Activated CD8-positive, alpha-beta memory T cell treated with anti-CD3 and anti-CD28 coated beads, Interleukin-2, amount 50 U/mL, for 1 hour (primary cell): Measurements from ENCODE around the gene ATP6V1G1.

Experiments used
- DNase-seq: peaks from one replicate; pipeline ENCODE4 v3.0.0-alpha.2; 2020; ENCODE audit errors: extremely low read depth

ATP6V1G1 gene

GRCh38 chr9:114612272-114612923 is 24.8 kb downstream of the ATP6V1G1 start:
- DNase-seq = no peak

DNA sequence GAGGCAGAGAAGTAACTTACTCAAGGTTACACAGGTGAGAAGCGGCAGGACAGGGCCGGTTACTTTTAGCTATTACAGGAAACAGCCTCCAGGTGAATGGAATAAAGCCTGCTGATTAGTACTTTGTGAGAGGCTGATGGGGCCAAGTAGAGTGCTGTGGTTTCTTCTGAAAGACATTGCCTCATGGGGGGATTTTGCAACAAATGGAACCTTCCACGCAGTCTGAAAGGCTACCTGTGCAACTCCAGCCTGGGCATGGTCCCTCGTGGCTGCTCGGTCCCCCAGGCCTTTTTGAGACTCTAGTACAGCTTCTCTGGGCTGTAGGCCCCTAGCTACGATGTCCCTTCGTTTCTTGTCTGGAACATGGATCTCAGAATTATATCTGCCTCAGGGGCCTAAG is 25.5 kb downstream of the ATP6V1G1 start:
- no peak for DNase-seq

DNA sequence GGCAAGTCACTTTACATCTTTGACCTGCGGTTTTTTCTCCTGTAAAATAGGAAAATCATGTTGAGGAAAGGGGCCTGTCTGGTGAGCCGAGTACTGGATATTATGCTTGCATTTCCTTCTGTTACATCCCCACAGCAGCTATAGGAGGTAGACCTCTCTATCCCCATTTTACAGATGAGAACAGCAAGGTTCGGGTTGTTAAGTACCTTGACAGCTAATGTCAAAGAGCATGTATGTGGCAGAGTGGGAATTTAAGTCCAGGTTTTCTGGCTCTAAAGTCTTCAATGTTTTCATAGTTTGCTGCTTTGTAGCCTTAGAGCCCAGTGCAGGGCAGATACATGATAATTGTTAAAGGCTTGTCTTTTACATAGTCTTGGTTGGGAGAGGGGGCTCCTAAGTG is 26.4 kb downstream of the ATP6V1G1 start:
- no peak for DNase-seq

GRCh38 chr9:114614373-114614772 is 26.8 kb downstream of the ATP6V1G1 start:
- DNase-seq = no peak

DNA sequence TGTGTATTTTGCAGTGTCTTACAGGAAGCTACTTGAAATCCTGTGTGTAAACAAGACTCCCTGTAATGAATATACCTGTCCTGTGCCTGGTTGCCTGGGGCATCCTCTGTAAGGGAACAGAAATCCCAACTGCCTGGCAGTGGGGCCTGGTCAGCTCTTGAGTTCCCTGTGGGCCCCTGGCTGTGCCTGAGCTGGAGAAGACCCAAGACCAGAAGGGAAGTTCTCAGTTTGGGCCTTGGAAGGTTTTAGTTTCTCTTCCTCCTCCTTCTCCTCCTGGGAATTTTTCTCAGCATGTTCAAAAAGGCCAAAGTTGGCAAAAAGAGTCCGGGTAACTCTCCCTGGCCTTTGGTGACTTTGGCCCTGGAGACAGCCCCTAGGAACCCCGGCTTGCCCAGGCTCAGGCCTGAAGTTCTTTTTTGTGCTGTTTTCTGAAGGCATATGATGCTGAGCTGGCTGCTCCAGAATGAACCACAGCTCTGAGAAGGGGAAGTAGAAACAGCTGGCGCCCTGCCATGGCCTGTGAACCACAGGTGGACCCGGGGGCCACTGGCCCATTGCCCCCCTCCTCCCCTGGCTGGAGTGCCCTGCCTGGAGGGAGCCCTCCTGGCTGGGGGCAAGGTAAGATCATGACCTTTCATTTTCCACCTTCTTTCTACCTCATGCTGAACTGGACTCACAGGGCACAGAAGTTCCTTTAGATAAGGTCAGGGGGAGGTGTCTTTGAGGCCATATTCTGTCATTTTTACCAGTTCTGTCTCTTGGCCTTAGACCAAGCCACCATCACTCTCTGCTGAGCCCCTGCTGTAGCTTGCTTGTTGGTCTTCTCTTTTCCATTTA is 29.3 kb downstream of the ATP6V1G1 start:
- no peak for DNase-seq

DNA sequence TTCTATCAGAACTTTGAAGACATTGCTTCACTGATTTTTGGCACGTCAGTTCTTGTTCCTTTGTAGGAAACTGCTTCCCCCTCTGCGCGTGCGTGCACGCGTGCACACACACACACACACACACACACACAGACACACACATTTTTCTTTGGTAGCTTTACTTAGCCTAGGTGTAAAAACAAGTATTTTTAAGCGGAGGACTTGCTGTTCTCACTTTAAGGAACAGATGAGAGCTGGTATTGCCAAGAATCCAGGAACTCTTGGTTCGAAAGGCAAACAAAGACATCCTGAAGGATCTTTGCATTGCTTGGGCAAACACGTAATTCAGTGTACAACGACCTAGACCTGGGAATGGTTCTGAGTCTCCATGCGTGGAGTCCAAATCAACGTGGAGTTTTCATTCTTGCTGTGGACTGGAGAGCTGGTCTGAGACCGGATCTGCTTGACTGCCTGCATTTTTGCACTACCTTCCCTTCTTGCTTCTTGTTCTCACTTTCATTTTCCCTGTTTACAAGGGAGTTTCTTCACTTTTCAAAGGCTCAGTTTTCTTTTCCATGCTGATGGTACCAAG is 31.7 kb downstream of the ATP6V1G1 start:
- no peak for DNase-seq

DNA sequence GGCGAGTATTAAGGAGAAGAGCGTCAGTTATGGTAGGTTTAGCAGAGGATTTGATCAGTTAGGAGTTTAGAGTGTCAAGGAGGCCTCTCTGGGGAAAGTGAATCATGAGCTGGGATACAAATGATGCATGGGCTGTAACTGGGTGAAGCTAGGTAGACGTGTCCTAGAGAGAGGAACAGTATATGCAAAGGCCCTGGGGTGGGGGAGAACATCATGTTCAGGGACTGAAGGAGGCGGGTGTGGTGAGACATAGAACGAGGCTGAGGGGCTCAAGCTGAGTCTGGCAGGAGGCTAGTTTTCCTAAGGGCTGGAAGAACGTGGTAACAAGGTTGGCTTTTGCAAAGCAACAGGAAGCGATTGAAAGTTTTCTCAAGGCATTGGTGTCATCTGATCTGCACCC is 34.0 kb downstream of the ATP6V1G1 start:
- DNase-seq = no peak

DNA sequence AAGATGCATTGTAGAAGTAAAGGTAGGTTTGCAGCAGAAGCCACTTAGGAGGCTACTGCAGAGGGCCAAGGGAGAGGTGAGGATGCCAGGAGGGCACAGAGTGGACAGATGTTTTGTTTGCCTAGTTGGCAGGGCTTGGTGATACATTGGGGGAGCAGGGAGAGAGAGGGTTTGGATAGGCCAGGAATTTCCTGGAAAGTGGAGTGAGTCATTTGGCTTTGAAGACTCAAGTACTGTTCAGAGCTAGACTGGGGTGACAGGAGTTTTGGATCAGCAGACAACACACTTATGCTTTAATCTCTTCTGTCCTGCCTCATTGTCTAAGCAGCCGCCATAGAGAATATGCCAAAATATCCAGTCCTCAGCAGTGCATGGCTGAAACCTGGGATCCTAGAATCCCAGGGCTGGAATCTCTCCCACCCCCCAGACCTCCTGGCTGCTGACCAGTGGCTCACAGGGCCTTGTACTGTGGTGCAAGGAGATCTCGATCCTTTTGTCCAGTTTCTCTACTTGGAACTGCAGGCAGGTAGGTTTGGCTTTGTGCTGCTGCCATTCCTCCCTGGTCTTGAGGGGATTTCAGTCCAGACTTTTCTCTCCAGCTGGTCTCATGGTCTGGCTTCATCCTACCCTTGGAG is 34.5 kb downstream of the ATP6V1G1 start:
- no peak for DNase-seq

DNA sequence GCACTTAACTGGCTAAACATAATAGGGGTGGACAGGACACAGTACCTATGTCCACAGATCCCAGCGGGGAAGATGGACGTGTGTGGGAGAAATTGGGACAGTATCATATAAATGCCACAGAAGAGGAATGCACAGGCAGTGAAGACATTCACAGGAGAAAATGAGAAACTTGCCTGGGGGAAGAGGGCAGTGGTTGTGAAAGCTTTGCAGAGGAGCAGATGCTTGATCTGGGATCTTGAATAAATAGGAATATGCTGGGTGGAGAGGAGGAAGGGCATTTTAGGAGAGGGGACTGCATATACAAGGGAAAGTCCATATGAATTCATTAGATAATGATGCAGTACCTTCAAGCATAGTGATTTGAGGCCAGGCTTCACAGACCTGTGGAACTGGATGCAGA is 37.1 kb downstream of the ATP6V1G1 start:
- DNase-seq = no peak

- DNase-seq = no peak
These were observed 38.9 kb downstream of the ATP6V1G1 start for GRCh38 chr9:114626415-114627020.

GRCh38 chr9:114627553-114627952 is 40.0 kb downstream of the ATP6V1G1 start:
- no peak for DNase-seq

DNA sequence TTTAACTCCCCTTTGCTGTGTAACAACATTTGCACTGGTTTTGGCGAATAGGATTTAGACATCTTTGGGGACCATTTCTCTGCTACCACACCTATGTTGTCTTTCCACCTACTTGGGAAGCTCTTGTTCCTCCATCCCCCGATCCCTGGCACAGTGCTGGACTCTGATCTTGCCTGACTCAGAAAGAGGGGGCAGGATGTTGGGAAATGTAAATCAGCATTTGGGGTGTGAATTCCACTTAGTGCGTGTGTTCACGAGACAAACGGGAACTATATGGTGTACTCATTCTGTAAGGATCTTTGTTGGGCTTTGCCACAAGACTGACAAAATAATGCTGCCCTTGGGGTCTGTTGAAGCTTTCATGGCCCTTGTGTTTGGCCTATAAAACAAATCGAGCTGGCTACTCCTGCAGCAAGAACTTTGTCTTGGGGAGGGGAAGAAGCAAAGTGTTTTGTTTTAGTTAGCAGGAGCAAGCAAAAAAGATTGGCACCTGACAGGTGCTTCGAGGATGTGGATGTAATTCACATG is 42.1 kb downstream of the ATP6V1G1 start:
- DNase-seq = no peak

GRCh38 chr9:114631166-114631565 is 43.6 kb downstream of the ATP6V1G1 start:
- DNase-seq = no peak

DNA sequence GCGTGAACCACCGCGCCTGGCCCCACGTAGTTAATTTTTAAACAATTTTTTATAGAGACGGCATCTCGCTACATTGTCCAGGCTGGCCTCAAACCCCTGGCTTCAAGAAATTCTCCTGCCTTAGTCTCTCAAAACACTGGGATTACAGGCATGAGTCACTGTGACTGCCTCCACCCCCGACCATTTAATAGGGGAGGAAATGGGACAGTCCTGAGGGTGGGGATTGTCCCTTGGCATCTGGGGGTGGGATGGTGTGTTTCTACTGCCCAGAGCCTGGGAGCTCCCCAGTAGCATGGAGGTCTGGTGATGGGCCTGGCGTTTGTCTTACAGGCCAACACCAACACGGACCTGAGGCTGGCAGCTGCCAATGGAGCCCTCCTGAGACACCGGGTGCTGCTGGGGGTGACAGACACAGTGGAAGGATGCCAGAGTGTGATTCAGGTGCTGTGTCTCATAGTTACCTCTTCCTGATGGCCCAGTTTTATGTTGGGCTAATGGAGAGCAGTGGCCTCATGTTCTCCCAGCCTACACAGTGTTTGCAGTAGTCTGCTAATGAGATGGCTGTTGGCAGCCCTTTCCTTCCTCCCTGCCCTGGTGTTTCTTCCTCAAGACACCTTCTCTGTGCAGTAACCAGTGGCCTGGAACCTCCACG is 46.0 kb downstream of the ATP6V1G1 start:
- DNase-seq = no peak

DNA sequence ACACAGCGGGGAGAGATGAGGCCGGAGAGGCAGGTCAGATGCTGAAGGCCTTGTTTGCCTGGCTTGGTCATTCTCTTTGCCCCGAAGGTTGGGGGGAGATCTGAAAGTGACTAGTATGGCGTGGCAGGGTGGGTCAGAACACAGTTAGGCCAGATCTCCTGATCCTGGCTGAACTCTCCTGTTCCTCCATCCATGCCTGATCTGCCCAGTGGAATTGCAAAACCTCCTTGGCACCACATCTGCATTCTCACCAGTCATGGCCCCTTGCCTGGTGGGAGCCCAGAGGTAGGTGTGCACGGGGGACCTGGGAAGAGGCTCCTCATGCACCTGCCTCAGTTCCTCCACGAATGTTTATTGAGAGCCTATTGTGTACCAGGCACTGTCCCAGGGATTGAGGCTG is 46.8 kb downstream of the ATP6V1G1 start:
- no peak for DNase-seq

- no peak for DNase-seq
These were observed 50.8 kb downstream of the ATP6V1G1 start for GRCh38 chr9:114638404-114638803.

DNA sequence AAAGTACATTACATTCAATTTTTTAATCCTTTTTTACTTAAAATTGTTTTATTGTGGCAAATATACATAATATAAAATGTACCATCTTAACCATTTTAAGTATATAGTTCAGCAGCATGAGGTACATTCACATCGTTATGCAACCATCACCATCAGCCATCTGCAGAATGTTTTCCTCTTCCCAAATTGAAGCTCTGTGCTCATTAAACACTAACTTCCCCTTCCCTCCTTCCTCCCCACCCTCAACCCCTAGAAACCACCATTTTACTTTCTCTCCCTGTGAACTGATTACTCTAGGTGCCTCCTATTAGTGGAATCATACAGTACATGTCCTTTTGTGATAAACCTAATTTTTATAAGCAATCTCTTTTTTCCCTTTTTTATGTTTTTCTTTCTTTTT is 54.4 kb downstream of the ATP6V1G1 start:
- no peak for DNase-seq

GRCh38 chr9:114643001-114643400 is 55.4 kb downstream of the ATP6V1G1 start:
- DNase-seq = no peak

DNA sequence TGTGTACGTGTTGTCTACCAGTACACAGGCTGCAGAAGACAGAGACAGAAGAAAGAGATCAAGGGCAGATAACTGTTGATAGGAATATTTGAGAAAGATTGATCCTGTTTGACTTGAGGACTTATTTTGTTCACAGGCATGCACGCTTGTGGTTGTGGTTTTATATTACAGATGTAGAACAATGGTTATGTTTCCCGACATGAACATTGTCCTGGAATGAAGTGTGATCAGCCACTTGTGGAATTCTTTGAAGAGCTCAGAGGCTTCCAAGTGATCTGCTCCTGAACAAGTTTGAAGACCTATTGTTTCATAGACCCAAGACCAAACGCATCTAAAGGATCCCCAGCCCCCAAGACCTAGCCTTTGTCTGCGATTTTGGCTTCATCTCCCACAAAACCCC is 56.3 kb downstream of the ATP6V1G1 start:
- no peak for DNase-seq
